Tibial nerve (tissue), 4 donors: Measurements from ENCODE around the gene ZNF335. TPM values are rescaled to one million over a fixed set of nuclear protein-coding genes. Genes with fewer than 3 reads are reported as not detected.

Experiments used
- DNase-seq, 2 donors: peaks; one replicate each; pipeline ENCODE4 v3.0.0-alpha.2; 2019; ENCODE audit warnings: low spot score in 2 of 2
- H3K27ac ChIP-seq, 4 donors: fragments of 200-600 bp; sonication (generic) in 3 of 4; one replicate each; pipeline ENCODE4 v1.5.1; 2017 to 2019; ENCODE audit warnings: mild to moderate bottlenecking in 1 of 4
- H3K27me3 ChIP-seq, 2 donors: fragments of 200-600 bp; sonication (generic) in 1 of 2; one replicate each; pipeline versions ENCODE4 v1.5.1 to v1.6.0; 2017 to 2019
- H3K36me3 ChIP-seq, 3 donors: fragments of 200-600 bp; sonication (generic); one replicate each; pipeline ENCODE4 v1.5.1; 2018 to 2019
- H3K4me1 ChIP-seq, 4 donors: fragments of 200-600 bp; sonication (generic) in 3 of 4; one replicate each; pipeline ENCODE4 v1.5.1; 2017 to 2019
- H3K4me3 ChIP-seq, 4 donors: fragments of 200-600 bp; sonication (generic) in 3 of 4; one replicate each; pipeline ENCODE4 v1.5.1; 2017 to 2019; ENCODE audit warnings: mild to moderate bottlenecking in 1 of 4, moderate library complexity in 1 of 4
- H3K9me3 ChIP-seq, 4 donors: fragments of 200-600 bp; sonication (generic) in 3 of 4; one replicate each; pipeline ENCODE4 v1.5.1; 2017 to 2019
- EP300 ChIP-seq, 2 donors: sonication (generic); formaldehyde crosslinking; IDR thresholded peaks; one replicate each; pipeline ENCODE4 v1.6.1; 2017; ENCODE audit warnings: antibody characterized with exemption in 2 of 2, mild to moderate bottlenecking in 1 of 2
- POLR2A ChIP-seq, 2 donors: fragments of 450-650 bp; IDR thresholded peaks; one replicate each; pipeline ENCODE4 v1.6.1; 2017; ENCODE audit warnings: antibody characterized with exemption in 2 of 2, mild to moderate bottlenecking in 2 of 2, moderate library complexity in 2 of 2
- WGBS, 2 donors: methylation state at CpG; one replicate each; pipeline ENCODE4 v1.1.5; 2018; 5-methylcytosine and 5-hydroxymethylcytosine counted together
- total RNA-seq, 4 donors: library from RNA; depleted of rRNA; stranded (reverse); fragments of >200 nt; gene quantifications; one replicate each; pipeline ENCODE4 v1.1.0, GENCODE V29; 2016
- TF ChIP-seq, protein P1 (sequence below), 5 experiments: fragments of 200-600 bp in 3 of 5; fragments of 450-650 bp in 2 of 5; sonication (generic) in 3 of 5; IDR thresholded peaks; one replicate each; pipeline ENCODE4 v1.5.1; 2016 to 2019; ENCODE audit warnings: antibody characterized with exemption in 5 of 5, mild to moderate bottlenecking in 3 of 5, moderate library complexity in 2 of 5

ZNF335 gene
- total RNA-seq, 4 donors from 2014 or later, result 24.3 to 42.3 (median 28.6) TPM

DNA sequence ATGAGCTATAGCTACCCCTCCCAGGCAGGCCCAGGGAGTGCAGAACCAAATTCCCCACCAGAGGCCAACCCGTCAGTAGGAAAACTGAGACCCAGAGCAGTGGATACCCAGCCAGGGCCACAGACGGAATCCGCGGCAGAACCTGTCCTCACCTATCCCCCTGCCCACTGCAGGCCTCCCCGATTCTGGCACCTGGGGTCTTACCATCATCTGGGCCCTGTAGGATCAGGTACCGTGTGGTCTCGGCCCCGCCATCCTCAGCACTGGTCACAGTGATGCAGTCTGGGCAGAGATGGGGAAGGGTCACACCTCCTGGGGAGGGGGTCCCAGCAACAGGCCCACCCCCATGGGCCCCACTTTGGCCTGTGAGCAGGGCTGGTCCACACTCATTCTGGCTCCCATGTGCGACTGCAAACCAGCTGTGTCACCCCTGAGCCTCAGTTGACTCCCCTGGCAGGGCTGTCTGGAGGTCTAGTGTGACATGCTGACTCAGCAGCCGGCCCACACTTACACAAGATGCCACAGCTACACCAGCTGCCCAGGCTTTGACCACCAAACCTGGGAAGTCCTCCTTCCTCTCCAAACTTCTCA, 3.8 kb downstream of the ZNF335 start:
- Histone ChIP-seq H3K4me1 (peaks cover 0 to 38% (median 14%) of the 10 kb centered on the region in 4 donors), H3K4me3 (no peak overlapping the region), H3K27ac (no peak overlapping the region), H3K9me3 (no peaks in the 10 kb centered on the region), H3K27me3 (no peaks in the 10 kb centered on the region), H3K36me3 (peaks cover 0 to 62% (median 23%) of the 10 kb centered on the region in 3 donors)
- WGBS, 2 donors, result 83 to 88% methylated on average over 1 to 4 of the region's 10 CpGs
- no peak for DNase-seq
- TF ChIP-seq EP300 (IDR thresholded peaks at IDR 0.05) (no peak), POLR2A (IDR thresholded peaks at IDR 0.05) (no peak)
- TF ChIP-seq, protein P1, sequence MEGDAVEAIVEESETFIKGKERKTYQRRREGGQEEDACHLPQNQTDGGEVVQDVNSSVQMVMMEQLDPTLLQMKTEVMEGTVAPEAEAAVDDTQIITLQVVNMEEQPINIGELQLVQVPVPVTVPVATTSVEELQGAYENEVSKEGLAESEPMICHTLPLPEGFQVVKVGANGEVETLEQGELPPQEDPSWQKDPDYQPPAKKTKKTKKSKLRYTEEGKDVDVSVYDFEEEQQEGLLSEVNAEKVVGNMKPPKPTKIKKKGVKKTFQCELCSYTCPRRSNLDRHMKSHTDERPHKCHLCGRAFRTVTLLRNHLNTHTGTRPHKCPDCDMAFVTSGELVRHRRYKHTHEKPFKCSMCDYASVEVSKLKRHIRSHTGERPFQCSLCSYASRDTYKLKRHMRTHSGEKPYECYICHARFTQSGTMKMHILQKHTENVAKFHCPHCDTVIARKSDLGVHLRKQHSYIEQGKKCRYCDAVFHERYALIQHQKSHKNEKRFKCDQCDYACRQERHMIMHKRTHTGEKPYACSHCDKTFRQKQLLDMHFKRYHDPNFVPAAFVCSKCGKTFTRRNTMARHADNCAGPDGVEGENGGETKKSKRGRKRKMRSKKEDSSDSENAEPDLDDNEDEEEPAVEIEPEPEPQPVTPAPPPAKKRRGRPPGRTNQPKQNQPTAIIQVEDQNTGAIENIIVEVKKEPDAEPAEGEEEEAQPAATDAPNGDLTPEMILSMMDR (IDR thresholded peaks at IDR 0.05), result no peak

DNA sequence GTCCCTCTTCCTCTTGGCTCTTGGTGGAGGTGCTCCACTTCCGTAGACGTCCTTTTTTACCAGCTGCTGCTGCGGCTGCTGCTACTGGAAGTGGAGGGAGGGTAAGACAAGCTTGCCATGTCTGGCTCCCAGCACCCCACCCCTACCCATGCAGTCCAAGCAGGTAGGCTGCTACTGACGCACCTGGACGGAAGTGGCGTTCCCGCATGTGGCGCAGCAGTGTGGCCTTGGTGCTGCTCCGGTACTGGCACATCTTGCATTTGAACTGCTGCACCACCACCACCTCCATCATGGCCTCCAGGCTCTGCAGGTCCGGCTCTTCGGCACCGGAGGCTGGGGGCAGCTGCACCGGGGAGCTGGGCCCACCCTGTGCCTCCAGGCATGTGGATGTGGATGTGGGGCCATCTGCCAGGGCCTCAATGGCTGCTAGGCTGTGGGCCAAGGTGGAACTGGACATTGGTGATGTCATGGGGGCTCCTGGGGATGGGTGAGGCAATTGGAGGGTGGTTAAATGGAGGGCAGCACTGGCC, 4.4 kb downstream of the ZNF335 start:
- Histone ChIP-seq H3K36me3 (peaks cover 0 to 68% (median 25%) of the 10 kb centered on the region in 3 donors), H3K27me3 (no peaks in the 10 kb centered on the region), H3K4me1 (peaks cover 0 to 35% (median 12%) of the 10 kb centered on the region in 4 donors), H3K4me3 (no peak overlapping the region), H3K9me3 (no peaks in the 10 kb centered on the region), H3K27ac (no peak overlapping the region)
- WGBS, 2 donors, result 91 to 95% methylated on average over 13 of the region's 13 CpGs
- TF ChIP-seq EP300 (IDR thresholded peaks at IDR 0.05) (no peak), POLR2A (IDR thresholded peaks at IDR 0.05) (no peak)
- TF ChIP-seq, protein P1 (IDR thresholded peaks at IDR 0.05), result no peak
- DNase-seq, result no peak

DNA sequence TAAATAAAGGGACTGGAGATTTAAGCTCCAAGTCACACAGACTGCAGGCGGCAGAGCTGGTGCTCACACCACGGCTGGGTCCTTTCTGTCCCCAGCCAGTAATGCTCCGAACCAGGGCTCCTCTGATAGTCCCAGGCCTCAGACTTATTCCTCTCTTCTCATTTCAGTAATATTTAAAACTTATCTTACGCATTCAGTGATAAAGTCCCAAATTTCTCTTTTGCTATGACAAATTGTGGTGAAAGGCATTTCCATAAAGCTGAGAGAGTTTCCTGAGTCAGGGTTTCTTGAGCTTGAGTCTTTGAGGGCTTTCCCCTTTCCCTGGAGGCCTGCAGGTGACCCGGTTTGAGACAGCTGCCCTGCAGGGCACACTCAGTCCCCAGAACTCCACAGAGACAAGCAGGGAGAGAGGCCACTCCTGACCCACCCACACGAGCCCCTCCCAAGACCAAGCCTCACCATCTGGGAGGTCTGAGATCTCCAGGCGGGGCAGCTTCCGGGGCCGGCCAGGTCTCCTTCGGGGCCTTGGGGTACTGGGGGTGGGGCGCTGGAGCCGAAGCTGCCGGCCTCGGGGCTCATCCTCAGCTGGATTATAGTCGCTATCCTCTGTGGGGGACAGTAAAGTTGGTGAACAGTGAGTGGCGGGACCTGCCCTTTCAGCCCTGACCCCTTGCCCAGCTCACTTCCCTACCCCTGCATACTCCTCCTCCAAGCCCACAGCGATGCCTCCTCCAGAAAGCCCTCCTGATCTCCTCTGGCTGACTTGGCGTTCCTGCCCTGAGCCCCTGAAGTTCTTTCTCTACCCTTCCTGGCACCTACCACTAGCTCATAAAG, 6.6 kb downstream of the ZNF335 start:
- no peaks in the 10 kb centered on the region for H3K9me3 ChIP-seq
- H3K4me3 ChIP-seq, result no peak overlapping the region
- no peak for DNase-seq
- TF ChIP-seq, protein P1 (IDR thresholded peaks at IDR 0.05), result no peak
- TF ChIP-seq EP300 (IDR thresholded peaks at IDR 0.05) (no peak), POLR2A (IDR thresholded peaks at IDR 0.05) (no peak)
- WGBS, 2 donors, result 74 to 75% methylated on average over 18 of the region's 18 CpGs
- no peak overlapping the region for H3K27ac ChIP-seq
- no peaks in the 10 kb centered on the region for H3K27me3 ChIP-seq
- peaks cover 0 to 26% (median 9%) of the 10 kb centered on the region in 4 donors for H3K4me1 ChIP-seq
- peaks cover 0 to 90% (median 46%) of the 10 kb centered on the region in 3 donors for H3K36me3 ChIP-seq

DNA sequence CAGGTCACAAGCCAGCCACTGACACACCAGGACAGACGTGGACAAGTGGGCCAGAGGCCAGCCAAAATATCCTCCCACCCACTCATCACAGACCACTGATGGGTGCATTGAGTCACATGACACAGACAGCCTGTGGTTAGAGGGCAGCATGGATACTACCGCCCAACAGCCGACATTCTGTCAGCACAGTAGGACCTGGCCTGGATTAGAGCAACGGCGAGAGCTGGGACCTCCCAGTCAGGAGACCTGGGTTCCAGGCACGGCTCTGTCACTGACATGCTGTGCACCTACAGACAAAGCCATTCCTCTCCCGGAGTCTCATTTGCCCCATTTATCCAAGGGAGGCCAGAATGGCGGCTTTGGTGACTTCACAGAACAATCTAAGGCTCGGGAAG, 8.0 kb downstream of the ZNF335 start:
- WGBS, 2 donors, result 76 to 82% methylated on average over 4 to 8 of the region's 9 CpGs

More for the DNA sequence above, 8.0 kb downstream of the ZNF335 start:
- no peak for DNase-seq
- no peak for TF ChIP-seq EP300 (IDR thresholded peaks at IDR 0.05)
- no peak for TF ChIP-seq POLR2A (IDR thresholded peaks at IDR 0.05)
- TF ChIP-seq, protein P1 (IDR thresholded peaks at IDR 0.05), result no peak
- Histone ChIP-seq H3K27ac (no peak overlapping the region), H3K4me1 (peaks cover 0 to 12% (median 0%) of the 10 kb centered on the region in 4 donors), H3K36me3 (peaks cover 5 to 99% (median 60%) of the 10 kb centered on the region in 3 donors), H3K27me3 (no peaks in the 10 kb centered on the region), H3K4me3 (no peak overlapping the region), H3K9me3 (no peaks in the 10 kb centered on the region)
